ENCODE results near the gene RUFY3.

DNA sequence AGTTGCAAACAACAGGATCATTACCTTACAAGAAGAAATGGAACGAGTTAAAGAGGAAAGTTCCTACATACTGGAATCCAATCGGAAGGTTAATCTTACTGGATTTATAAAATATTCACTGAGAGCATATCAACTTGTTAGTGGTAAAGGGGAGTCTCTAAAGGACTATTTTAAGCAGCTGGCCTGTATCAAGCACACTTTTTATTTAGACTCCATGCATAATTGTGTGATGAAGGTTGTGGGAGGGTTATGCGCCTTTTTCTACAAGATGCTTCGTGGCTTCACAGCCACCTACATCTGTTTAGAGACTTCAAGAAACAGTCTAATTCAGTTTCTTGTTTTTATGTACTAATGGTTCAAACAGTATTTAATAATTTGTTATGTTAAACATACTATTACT, 61.3 kb downstream of the RUFY3 start:
- TF ChIP-seq ATF3 (IDR thresholded peaks at IDR 0.05): no peak
- TF ChIP-seq, protein P1, sequence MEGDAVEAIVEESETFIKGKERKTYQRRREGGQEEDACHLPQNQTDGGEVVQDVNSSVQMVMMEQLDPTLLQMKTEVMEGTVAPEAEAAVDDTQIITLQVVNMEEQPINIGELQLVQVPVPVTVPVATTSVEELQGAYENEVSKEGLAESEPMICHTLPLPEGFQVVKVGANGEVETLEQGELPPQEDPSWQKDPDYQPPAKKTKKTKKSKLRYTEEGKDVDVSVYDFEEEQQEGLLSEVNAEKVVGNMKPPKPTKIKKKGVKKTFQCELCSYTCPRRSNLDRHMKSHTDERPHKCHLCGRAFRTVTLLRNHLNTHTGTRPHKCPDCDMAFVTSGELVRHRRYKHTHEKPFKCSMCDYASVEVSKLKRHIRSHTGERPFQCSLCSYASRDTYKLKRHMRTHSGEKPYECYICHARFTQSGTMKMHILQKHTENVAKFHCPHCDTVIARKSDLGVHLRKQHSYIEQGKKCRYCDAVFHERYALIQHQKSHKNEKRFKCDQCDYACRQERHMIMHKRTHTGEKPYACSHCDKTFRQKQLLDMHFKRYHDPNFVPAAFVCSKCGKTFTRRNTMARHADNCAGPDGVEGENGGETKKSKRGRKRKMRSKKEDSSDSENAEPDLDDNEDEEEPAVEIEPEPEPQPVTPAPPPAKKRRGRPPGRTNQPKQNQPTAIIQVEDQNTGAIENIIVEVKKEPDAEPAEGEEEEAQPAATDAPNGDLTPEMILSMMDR (IDR thresholded peaks at IDR 0.05; ENCODE audit: low read depth, low read length, missing input control): no peak
